ENCODE measurements around the gene ACER2.

- TF ChIP-seq CTCF (tag by site-specific recombination; IDR thresholded peaks at IDR 0.05) (no peak), ZNF169 (tag by site-specific recombination; IDR thresholded peaks at IDR 0.05) (no peak), PRDM2 (tag by site-specific recombination; IDR thresholded peaks at IDR 0.05; ENCODE audit: borderline replicate concordance) (no peak), HOXD13 (CRISPR knock-in tag; IDR thresholded peaks at IDR 0.05; ENCODE audit: borderline replicate concordance) (no peak), ZBTB21 (tag by site-specific recombination; IDR thresholded peaks at IDR 0.05) (no peak), ZSCAN18 (tag by site-specific recombination; IDR thresholded peaks at IDR 0.05) (no peak), ZNF514 (tag by site-specific recombination; IDR thresholded peaks at IDR 0.05) (no peak), ZNF354C (tag by site-specific recombination; IDR thresholded peaks at IDR 0.05; ENCODE audit: borderline replicate concordance, low read depth) (no peak), ZNF398 (tag by site-specific recombination; IDR thresholded peaks at IDR 0.05) (no peak), ZNF670 (tag by site-specific recombination; IDR thresholded peaks at IDR 0.05; ENCODE audit: low read depth) (no peak), ZNF664 (tag by site-specific recombination; IDR thresholded peaks at IDR 0.05) (no peak), HOXA7 (CRISPR knock-in tag; IDR thresholded peaks at IDR 0.05; ENCODE audit: borderline replicate concordance) (no peak), ZFP37 (tag by site-specific recombination; IDR thresholded peaks at IDR 0.05) (no peak), YY1 (tag by site-specific recombination; IDR thresholded peaks at IDR 0.05) (no peak)
Measured at GRCh38 chr9:19411316-19411715, 2.5 kb downstream of the ACER2 start.

Measured in HEK293 (cell line).